NCI-H524 treated with DMSO at 0.1 percent for 48 hours (cell line): ENCODE measurements around the gene NR4A1.
"Not testable (repeated sequence)": the region's sequence is repeated elsewhere in the genome, so short reads cannot be mapped to it uniquely, and the experiment has no call there.

Experiments
- DNase-seq: peaks from one replicate; lab custom pipeline; 2025; lab: John Stamatoyannopoulos, UW

The NR4A1 gene

DNA sequence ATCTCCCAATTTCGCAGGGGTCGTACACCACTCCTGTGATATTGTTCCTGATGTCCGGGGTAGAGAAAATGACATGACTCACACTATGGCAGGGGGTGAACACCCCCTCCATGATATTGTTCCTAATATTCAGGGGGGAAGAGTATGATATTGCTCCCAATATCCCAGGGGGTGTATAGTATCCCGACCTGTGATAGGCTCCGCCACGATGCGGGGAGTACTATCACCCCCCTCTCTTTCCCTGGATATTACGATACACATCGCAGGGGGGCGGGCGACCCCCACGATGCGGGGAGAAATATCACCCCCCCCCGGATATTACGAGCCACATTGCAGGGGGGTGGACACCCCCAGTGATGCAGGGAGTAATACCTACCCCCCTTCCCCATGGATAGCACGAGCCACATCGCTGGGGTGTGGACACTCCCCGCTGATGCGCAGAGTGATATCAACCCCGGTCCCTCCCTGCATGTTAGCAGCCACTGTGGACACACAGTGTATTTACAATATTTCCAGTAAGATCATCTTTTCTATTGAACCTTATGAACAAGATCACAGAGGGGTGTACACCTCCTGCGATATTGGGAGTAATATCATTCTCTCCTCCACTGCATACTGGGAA, 45.9 kb downstream of the NR4A1 start:
- no peak for DNase-seq

DNA sequence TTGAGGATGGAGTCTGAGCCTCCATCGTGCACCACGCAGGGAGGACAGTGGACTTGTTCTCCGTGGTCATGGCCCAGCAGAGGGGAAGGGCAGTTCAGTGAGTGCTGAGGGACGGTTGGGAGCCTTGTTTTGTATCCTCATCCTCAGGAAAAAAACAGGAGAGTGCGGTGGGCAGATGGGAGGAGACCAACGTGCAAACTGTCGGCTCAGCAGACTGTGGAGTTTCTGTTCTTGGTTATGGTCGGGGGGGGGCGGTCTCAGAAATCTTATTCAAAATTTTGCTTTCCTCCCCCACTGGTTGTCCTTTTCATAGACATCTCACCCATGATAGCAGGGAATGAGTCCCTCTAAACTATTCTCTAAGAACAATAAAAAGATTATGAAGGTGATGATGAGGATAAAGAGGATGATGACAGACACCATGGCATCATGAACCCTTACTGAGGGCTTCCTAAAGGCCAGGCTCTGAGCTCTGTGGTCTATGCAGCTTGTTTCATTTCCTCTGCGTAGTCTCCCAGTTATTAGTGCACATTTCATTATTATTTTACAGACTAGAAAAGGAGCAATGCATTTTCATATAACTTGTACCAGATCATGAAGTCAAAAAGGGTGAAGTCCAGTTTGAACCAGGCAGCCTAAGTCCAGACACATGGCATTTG, 53.3 kb downstream of the NR4A1 start:
- DNase-seq: not testable (repeated sequence)
